ENCODE results near the gene FARP1. TPM values are rescaled to one million over a fixed set of nuclear protein-coding genes. Genes with fewer than 3 reads are reported as not detected.

Gene FARP1
- total RNA-seq, 1 experiment from 2014 or later = 33.0 TPM

DNA sequence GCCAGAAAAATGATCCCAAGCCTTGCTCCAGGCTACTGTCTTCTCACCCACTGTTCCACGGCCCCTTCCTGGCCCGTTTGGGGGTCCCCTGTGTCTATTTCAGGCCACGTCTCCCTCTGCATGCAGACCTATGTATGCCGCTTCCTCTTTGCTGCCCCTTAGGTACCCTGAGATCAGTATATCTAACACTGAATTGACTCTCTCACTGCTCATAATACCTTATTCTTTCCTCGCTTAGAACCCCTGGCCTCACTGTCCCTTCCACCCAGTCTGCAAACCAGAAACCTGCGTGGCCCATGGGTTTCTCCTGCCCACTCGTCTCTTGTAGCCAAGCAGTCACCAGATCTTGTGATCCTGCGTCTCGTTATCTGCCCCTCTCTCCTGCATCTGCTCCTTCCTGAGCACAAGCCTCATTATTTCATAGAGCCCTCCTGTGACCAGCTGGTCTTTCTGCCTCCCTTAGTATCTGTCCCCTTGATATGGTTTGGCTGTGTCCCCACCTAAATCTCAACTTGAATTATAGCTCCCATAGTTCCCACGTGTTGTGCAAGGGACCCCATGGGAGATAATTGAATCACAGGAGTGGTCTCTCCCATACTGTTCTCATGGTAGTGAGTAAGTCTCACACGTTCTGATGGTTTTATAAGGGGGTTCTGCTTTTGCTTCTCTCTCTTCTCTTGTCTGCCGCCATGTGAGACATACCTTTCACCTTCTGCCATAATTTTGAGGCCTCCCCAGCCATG lies 143.1 kb downstream of the FARP1 start:
- in situ Hi-C loops (cut with HindIII; ENCODE audit: low pct_unique_long_range_greater_than_20kb, low sequenced_read_pairs) = no loop called here
- no peak for DNase-seq (ENCODE audit: low read depth)

DNA sequence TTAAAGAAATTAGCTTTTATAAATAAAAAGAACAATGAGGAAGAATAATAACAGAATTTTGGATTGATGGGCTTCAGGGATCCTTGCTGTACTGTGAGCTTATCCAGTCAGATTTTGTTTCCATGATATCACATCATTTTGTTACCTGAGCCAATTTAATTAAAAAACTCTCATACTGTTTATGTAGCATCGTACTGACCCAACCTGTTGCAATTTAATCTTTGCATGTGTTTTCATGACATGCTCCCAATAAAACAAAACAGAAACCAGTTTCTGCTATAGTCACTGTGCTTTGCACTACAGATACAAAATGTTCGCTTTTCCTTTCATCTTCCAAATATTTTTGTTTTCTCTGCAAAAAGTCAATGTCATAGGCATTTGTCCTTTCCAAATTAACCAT lies 143.9 kb downstream of the FARP1 start:
- in situ Hi-C loops (cut with HindIII; ENCODE audit: low pct_unique_long_range_greater_than_20kb, low sequenced_read_pairs) = no loop called here
- no peak for DNase-seq (ENCODE audit: low read depth)

DNA sequence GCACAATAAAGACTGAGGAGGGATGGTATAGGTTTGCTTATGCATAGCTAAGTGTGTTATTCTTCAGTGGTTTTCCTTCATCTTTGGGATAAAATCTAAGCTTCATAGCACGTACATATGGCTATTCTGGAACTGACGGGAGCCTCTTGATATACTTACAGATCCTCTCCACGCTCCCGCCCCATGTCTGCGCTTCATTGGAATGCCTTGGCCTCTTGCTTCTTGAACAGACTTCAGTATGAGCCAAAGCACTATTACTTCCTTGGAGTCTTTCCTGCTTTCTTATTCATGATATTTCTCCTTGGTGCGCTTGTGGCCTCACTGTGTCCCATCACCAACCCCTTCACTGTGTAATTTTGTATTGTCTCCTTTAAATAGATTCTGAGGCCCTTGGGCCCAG lies 145.3 kb downstream of the FARP1 start:
- no peak for DNase-seq (ENCODE audit: low read depth)
- in situ Hi-C loops (cut with HindIII; ENCODE audit: low pct_unique_long_range_greater_than_20kb, low sequenced_read_pairs) = no loop called here

DNA sequence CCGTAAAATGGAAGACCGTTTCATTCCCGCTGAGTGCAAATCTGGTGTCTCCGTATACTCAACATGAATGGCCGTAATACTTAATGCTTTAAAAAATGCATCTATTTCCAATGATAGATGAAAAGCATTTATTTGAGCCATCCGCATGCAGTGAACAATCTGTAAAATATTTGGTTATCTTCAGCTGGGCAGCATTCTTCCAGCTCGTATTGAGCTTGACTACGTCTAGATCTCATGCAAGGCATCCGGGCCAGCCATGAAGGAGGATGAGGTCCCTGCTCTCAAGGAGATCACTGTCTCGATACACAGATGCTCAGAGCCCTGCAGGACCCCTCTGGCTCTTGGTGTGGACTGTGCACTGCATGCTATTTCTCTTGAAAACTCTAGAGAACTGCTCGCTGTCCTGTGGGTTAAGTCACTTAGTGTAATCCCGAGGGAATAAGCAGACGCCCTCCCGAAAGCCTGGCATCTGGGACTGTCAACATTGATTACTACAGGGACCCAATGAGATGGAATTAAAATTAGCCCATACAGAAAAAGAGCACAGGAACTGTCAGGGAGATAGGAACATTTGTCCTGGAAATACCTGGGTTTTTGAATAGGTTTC lies 146.5 kb downstream of the FARP1 start:
- DNase-seq (ENCODE audit: low read depth) = no peak
- in situ Hi-C loops (cut with HindIII; ENCODE audit: low pct_unique_long_range_greater_than_20kb, low sequenced_read_pairs) = no loop called here

DNA sequence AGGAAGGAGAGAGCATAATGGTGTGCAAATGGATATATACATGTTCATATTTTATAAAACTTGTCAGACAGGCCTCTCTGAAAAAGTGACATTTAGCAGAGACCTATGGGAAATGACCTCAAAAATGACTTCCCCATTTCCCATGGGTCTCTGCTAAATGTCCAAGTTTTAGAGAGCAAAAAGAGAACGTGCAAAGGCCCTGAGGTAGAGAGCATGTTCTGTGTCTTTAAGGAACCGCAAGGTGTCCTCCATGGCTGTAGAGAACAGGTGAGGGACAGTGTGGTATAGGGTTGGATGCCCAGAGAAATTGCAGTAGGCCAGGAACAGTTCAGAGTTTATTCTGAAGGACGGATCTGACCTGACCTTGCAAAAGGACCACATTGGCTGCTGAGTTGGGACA lies 147.4 kb downstream of the FARP1 start:
- in situ Hi-C loops (cut with HindIII; ENCODE audit: low pct_unique_long_range_greater_than_20kb, low sequenced_read_pairs) = no loop called here
- no peak for DNase-seq (ENCODE audit: low read depth)

DNA sequence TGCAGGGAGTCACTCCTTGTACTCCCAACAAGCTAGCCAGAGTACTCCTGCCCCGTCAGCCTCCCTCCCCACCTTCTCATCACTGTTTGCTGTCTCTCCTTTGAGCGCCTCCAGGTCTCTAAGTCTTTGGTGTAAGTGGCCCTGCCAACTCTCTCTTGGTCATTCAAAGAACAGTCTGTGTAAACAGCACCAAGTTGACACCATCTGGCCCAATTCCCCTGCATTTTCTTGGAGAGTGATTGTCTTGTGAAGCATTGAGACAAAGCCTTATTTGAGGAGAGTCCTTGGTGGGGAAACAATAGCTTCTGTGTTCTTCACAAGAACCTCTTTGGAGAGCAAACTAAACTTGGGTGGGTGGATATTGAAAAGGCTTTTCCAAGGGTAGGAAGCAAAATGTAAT lies 148.8 kb downstream of the FARP1 start:
- no peak for DNase-seq (ENCODE audit: low read depth)
- in situ Hi-C loops (cut with HindIII; ENCODE audit: low pct_unique_long_range_greater_than_20kb, low sequenced_read_pairs) = no loop called here

DNA sequence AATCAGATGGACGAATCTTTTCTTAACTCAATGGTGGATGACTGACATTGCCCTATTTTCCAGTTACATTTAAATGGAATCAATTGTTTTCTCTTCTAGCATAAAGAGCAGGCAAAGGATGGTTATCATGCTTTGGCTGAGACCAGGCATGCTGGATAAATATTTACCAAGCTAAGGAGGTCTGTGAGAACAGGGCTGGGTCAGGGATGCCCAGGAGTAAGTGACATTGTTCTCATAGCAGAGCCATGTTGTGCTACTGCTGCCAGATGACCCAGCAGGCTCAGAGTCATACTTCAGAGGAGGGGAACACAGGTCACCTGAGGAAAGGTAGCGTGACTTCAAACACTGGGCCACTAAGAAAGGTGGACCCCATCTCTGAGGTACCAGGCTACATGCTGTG lies 150.2 kb downstream of the FARP1 start:
- in situ Hi-C loops (cut with HindIII; ENCODE audit: low pct_unique_long_range_greater_than_20kb, low sequenced_read_pairs) = no loop called here
- DNase-seq (ENCODE audit: low read depth) = peak; percentile 74

DNA sequence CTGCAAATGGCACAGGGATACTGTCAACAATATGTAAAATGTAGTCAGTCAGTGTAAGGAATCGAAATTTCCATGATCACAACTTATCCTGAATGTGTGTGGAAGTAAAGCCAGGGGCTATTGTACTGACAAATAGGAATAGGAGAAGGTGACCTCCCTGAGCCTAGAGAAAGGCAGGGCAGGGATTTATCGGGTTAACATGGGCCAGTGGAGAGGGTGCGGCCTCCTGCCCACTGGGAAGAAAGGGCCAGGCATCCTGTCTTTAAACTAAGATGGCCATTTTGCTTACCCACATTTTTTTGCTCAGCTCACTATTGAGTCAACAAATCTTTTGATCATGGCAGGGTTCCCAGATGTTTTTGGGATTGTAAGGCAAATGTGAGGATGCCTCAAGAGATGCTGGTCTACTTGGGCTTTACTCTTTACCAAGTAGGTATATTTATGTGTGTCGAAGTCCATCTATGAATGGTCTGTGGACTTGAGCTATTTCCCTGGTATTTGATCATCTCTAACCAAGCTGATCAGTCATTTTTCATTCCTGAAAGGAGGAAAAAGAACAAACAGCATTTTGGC lies 150.8 kb downstream of the FARP1 start:
- in situ Hi-C loops (cut with HindIII; ENCODE audit: low pct_unique_long_range_greater_than_20kb, low sequenced_read_pairs) = no loop called here
- peak; percentile 65 for DNase-seq (ENCODE audit: low read depth)

DNA sequence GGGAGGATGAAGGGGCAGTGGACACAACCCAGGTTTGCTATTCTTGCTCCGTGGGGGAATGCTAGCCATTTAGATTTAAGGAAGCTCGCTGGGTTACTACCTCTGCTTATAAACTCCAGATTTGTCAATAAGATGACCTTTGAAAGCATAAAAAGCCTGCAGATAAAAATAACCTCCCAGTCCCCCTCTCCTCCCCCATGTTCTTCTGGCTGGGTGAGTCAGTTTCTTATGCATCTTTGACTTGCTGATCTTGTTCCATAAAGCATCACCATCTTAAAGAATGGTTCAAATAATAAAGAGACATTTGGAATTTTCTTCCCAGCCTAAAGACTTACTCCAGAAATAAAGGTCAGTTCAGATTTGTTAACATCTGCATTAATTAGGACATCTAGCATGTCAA lies 152.5 kb downstream of the FARP1 start:
- DNase-seq (ENCODE audit: low read depth) = no peak
- in situ Hi-C loops (cut with HindIII; ENCODE audit: low pct_unique_long_range_greater_than_20kb, low sequenced_read_pairs) = no loop called here

DNA sequence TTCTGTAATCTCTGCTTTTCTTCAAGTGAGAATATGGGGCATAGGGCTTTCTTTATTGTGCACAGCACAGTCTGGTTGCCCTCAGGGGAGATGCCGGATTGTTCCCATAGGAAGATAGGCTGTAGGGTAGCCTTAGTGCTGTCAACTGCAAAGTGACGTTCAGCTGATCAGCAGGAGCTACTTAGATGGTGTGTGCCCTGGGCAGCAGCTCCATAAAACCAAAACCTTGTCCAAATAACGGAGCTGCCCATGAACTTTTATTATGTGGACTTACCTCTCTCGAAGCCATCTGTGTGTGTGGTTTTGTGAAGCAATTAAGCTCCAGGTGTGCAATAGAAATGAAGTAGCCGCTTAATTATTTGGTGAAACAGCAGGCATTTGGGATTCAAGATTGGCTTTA lies 154.2 kb downstream of the FARP1 start:
- DNase-seq (ENCODE audit: low read depth) = no peak
- in situ Hi-C loops (cut with HindIII; ENCODE audit: low pct_unique_long_range_greater_than_20kb, low sequenced_read_pairs) = no loop called here

DNA sequence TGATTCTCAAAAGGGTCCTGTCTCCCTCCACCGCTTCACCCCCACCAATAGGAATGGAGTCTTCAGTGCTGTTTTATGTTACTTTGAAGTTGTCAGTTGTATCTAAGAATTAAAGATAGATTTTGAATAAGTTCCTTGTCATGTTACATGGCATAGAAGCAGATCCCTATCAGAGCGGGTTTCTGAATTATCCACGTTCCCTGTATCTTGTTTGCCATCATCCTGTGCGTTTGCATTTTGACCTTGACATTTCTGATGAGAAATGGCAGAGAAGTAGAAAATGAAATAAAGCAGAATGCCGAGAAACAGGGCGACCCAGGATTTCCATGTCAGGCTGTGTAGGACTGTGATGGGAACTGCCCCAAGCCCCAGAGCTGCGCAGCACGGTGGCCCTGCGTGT lies 154.9 kb downstream of the FARP1 start:
- no peak for DNase-seq (ENCODE audit: low read depth)
- in situ Hi-C loops (cut with HindIII; ENCODE audit: low pct_unique_long_range_greater_than_20kb, low sequenced_read_pairs) = no loop called here

DNA sequence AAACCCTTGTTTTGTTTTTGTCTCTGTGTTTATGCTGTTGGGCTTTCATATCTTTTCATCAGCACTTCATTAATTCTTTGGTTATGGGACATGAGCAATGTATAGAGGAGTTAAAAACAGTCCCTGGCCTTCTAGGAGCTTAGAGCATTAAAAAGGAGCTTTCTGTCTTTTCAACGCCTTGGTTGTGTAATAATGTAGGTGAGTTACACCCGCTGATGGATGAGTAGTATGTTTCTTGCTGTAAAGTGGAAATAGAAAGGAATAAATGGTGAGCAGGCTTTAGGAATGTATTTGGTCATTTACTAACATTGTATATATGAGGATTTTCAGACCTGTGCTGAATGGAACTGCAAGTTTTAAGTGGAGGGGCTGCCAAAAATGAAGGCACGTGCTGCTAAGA lies 155.7 kb downstream of the FARP1 start:
- in situ Hi-C loops (cut with HindIII; ENCODE audit: low pct_unique_long_range_greater_than_20kb, low sequenced_read_pairs) = no loop called here
- DNase-seq (ENCODE audit: low read depth) = no peak

DNA sequence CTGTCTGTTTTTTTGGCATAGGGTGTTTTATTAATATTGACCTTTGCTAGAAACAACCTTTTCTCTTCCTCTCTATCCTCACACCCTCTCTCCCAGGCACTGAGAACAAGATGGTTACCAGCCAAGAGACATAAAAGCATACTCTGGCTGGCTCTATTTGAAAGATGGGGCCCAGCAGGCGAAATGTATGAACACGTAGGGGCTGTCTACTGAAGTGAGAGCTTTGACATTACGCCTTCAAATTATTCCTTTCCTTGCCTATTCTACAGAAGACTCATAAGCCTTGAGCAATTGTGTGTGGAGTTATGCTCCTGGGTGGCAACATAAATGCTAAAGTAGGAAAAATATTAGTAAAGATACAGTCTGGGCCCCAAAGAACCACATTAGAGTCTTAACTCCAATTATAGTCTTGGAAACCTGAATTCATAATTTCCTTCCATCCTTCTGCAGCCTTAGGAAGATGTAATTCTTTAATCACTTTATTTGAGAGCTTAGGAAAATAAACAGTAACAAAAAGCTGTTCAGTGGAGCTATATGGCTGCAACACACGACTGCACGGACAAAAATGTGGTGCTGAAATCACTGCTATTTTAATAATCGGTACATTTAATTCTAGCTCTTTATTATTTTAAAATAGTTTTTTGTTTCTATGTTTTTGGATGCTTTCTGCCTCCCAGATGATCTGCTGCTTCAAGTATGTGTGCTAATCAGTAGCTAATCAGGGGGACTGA lies 156.5 kb downstream of the FARP1 start:
- no peak for DNase-seq (ENCODE audit: low read depth)
- in situ Hi-C loops (cut with HindIII; ENCODE audit: low pct_unique_long_range_greater_than_20kb, low sequenced_read_pairs) = no loop called here

DNA sequence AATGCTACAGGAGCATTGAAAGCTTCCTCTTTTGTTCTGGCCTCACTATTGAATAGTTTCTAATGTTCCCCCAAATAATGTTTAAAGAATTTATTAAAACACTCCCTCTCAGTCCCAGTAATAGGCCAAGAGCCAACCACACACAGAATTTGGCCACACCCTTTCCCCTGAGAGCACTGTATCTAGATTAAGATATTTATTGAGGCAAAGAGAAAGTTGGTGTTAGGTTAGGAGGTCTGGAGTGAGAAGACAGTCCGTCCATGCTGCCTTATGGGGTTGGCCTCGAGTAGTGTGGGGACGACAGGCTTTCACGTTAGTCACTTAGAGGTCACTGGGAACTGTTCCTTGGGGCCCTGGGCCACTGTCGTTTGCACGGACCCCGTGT lies 157.1 kb downstream of the FARP1 start:
- DNase-seq (ENCODE audit: low read depth) = no peak
- in situ Hi-C loops (cut with HindIII; ENCODE audit: low pct_unique_long_range_greater_than_20kb, low sequenced_read_pairs) = no loop called here

DNA sequence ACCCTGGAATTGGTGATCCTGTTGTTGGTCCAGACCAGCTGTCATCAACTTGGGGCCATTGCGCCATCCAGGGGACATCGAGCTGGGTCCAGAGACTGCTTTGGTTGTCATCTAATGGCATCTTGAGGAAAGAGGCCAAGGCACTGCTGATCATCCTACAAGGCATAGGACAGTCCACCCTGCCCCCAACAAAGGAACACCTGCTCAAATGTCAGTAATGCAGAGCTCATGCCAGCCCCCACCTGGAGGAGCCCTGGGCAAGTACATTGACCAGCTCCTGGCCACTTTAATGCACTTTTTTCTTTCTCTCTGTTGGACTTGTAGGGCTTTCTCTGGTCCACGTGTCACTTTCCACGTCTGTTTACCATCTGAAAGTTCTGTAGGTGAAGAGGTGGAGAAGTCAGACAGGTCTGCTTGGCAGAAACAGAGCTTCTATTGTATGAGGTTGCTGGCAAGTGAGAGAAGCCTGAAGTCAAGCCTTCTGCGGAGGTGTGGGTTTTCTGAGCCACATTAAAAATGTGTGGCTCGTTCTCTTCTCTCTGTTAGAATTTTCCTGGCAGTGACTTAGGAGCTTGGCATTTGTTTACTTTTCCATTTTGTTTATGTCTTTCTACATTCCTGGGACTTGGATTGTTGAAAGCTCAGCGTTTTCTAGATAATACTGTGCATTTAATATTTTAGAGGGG lies 158.2 kb downstream of the FARP1 start:
- in situ Hi-C loops (cut with HindIII; ENCODE audit: low pct_unique_long_range_greater_than_20kb, low sequenced_read_pairs) = no loop called here
- DNase-seq (ENCODE audit: low read depth) = peak; percentile 75

DNA sequence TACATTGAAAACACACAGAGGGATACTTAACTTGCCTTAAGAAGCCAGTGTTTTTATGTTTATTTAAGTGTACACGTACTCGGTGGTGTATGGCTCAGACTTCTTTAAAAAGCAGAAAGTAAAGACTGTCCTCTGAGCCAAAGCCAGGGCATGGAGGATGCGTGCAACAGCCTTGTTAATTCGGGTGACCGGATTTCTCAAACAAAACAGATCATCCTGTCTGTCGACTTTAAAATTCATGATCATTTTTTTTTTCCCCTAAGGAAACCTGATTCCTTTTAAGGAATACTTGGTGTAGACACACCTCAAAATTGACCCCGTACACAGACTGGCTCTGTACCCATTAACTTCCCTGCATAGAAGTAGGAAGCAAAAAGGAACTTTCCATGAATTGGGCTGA lies 158.8 kb downstream of the FARP1 start:
- peak; percentile 79 for DNase-seq (ENCODE audit: low read depth)
- in situ Hi-C loops (cut with HindIII; ENCODE audit: low pct_unique_long_range_greater_than_20kb, low sequenced_read_pairs) = no loop called here

DNA sequence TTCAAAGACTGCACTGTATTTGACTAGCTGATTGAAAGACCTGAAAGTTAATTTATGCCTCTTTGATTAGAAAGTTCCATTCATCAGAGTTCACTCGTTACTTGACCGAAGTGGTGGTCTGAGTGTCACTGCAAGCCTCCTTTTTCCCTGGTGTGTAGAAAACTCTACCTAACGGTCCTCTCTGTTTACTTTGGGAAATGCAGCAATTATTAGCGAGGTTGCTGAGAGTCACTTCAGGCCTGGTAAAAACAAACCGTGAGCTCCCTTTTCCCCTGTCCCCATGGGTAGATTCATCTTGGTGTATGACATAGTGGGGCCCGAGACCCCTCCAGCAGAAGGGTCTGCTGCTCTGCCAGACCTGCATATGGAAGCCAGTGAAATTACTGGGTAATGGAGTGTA lies 161.0 kb downstream of the FARP1 start:
- in situ Hi-C loops (cut with HindIII; ENCODE audit: low pct_unique_long_range_greater_than_20kb, low sequenced_read_pairs) = no loop called here
- no peak for DNase-seq (ENCODE audit: low read depth)

DNA sequence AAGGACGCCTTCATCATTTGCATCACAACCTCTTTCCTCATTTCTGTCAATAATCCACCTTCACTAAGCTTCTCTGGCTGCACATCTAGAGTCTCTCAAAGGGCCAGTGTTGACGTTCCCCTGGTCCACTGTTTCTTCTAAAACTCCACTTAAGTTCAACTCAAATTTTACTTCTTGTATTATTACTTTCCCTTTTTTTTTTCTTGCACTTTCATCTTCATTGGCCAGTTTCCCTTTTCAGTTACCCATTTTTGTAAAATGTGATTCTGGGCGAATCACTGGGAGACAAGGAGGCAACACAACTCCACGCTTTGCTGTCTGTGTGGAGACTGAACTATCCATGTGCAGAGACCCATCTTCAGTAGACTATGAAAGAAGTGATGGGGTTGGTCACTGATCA lies 162.8 kb downstream of the FARP1 start:
- in situ Hi-C loops (cut with HindIII; ENCODE audit: low pct_unique_long_range_greater_than_20kb, low sequenced_read_pairs) = no loop called here
- no peak for DNase-seq (ENCODE audit: low read depth)

All from Caki2 (cell line).